GM23338 (cell line): ENCODE measurements around the gene ZNF740.

Source experiments
- ETS1 ChIP-seq: IDR thresholded peaks from 2 replicates; pipeline ENCODE4 v1.6.1; 2016; ENCODE audit warnings: antibody characterized with exemption
- EZH2 ChIP-seq: fragments of 200-600 bp; sonication (generic); IDR thresholded peaks from one replicate; pipeline ENCODE4 v1.8.0; 2017; ENCODE audit warnings: antibody characterized with exemption, mild to moderate bottlenecking, low read depth; ENCODE audit not compliant: unreplicated experiment
- EZH2phosphoT487 ChIP-seq: fragments of 200-600 bp; sonication (generic); IDR thresholded peaks from one replicate; pipeline ENCODE4 v1.8.1; 2018; ENCODE audit warnings: antibody characterized with exemption; ENCODE audit not compliant: unreplicated experiment
- NANOG ChIP-seq: IDR thresholded peaks from 2 replicates; pipeline ENCODE4 v1.6.1; 2016; ENCODE audit warnings: antibody characterized with exemption, borderline replicate concordance
- ZNF114 ChIP-seq: fragments of 250-450 bp; sonication (Bioruptor Pico); IDR thresholded peaks from 2 replicates; pipeline ENCODE4 v1.5.0; 2020; ENCODE audit warnings: mild to moderate bottlenecking, moderate library complexity
- TF ChIP-seq, protein P1 (sequence below), 2 experiments: fragments of 200-600 bp in 1 of 2; sonication (generic) in 1 of 2; conservative IDR thresholded peaks; 2 replicates each; pipeline versions ENCODE4 v1.5.1 to v1.6.1; 2016 to 2017; ENCODE audit warnings: antibody characterized with exemption in 2 of 2, low read depth in 2 of 2, mild to moderate bottlenecking in 2 of 2, moderate library complexity in 1 of 2

DNA sequence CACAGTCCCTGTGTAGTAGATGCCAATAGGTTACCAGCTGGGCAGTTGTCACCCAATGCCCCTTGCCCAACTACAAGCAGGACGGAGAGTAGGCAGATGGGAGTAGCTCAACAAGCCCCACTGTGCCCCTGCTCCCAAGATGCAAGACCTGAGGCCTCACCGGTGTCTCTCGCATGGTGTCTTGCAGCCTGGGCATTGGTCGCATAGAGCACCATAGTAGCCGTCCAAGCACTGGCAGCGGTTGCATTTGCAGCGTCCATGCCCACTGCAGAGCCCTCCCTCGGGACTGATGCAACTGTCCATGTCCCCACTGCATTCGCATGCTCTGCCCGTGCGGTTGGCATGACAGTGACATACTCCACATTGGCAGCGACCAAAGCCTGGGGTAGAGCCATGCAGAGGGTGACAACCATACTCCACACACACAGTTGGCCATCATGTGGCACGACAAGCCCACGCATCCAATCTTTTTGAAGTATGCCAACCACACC is 12.1 kb downstream of the ZNF740 start:
- TF ChIP-seq, protein P1, sequence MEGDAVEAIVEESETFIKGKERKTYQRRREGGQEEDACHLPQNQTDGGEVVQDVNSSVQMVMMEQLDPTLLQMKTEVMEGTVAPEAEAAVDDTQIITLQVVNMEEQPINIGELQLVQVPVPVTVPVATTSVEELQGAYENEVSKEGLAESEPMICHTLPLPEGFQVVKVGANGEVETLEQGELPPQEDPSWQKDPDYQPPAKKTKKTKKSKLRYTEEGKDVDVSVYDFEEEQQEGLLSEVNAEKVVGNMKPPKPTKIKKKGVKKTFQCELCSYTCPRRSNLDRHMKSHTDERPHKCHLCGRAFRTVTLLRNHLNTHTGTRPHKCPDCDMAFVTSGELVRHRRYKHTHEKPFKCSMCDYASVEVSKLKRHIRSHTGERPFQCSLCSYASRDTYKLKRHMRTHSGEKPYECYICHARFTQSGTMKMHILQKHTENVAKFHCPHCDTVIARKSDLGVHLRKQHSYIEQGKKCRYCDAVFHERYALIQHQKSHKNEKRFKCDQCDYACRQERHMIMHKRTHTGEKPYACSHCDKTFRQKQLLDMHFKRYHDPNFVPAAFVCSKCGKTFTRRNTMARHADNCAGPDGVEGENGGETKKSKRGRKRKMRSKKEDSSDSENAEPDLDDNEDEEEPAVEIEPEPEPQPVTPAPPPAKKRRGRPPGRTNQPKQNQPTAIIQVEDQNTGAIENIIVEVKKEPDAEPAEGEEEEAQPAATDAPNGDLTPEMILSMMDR (conservative IDR thresholded peaks at IDR 0.05; ENCODE audit: low read depth in 2 of 2), result no peak
- TF ChIP-seq ETS1 (no peak), EZH2phosphoT487 (no peak), EZH2 (no peak), NANOG (no peak), ZNF114 (CRISPR knock-in tag) (no peak)
